Trophoblast cell (in vitro differentiated cells and primary cell): ENCODE results near the gene SMIM3.

ENCODE experiments used
- DNase-seq, 2 donors: peaks; one replicate each; pipeline ENCODE4 v3.0.0-alpha.2; 2016
- H2AFZ ChIP-seq: 2 replicates; pipeline ENCODE4 v1.6.1; 2013; ENCODE audit warnings: low read length, moderate library complexity, mild to moderate bottlenecking; ENCODE audit not compliant: insufficient read depth, poor library complexity
- H2AK5ac ChIP-seq: 2 replicates; pipeline ENCODE4 v1.6.1; 2013; ENCODE audit warnings: mild to moderate bottlenecking, low read length
- H2BK120ac ChIP-seq: 2 replicates; pipeline ENCODE4 v1.6.1; 2013; ENCODE audit warnings: low read length, mild to moderate bottlenecking, moderate library complexity; ENCODE audit not compliant: insufficient read depth, poor library complexity
- H2BK12ac ChIP-seq: 2 replicates; pipeline ENCODE4 v1.6.1; 2013; ENCODE audit warnings: mild to moderate bottlenecking, low read length, moderate library complexity
- H2BK5ac ChIP-seq: 2 replicates; pipeline ENCODE4 v1.6.1; 2013; ENCODE audit warnings: low read length, low read depth, moderate library complexity, mild to moderate bottlenecking; ENCODE audit not compliant: poor library complexity
- H3K14ac ChIP-seq: 2 replicates; pipeline ENCODE4 v1.6.1; 2013; ENCODE audit warnings: mild to moderate bottlenecking, low read length
- H3K18ac ChIP-seq: 2 replicates; pipeline ENCODE4 v1.6.1; 2013; ENCODE audit warnings: mild to moderate bottlenecking, low read length
- H3K23ac ChIP-seq: 2 replicates; pipeline ENCODE4 v1.6.1; 2013; ENCODE audit warnings: low read length
- H3K27ac ChIP-seq: 2 replicates; pipeline ENCODE4 v1.5.1; 2013; ENCODE audit warnings: low read depth, mild to moderate bottlenecking, inconsistent platforms, low read length, moderate library complexity
- H3K27me3 ChIP-seq: 2 replicates; pipeline ENCODE4 v1.6.1; 2013; ENCODE audit warnings: inconsistent platforms, mild to moderate bottlenecking, low read length, moderate library complexity; ENCODE audit not compliant: insufficient read depth
- H3K36me3 ChIP-seq, 2 experiments: 1 replicate in 1 of 2; 2 replicates in 1 of 2; pipeline ENCODE4 v1.6.1; 2013; ENCODE audit warnings: low read length in 2 of 2, mild to moderate bottlenecking in 2 of 2, moderate library complexity in 1 of 2; ENCODE audit not compliant: insufficient read depth in 2 of 2, control insufficient read depth in 1 of 2
- H3K4ac ChIP-seq: 2 replicates; pipeline ENCODE4 v1.6.1; 2013; ENCODE audit warnings: low read depth, mild to moderate bottlenecking, low read length, moderate library complexity
- H3K4me1 ChIP-seq, 2 experiments: 1 replicate in 1 of 2; 2 replicates in 1 of 2; pipeline ENCODE4 v1.6.1; 2013; ENCODE audit warnings: low read length in 2 of 2, mild to moderate bottlenecking in 2 of 2, moderate library complexity in 1 of 2; ENCODE audit not compliant: insufficient read depth in 2 of 2, control insufficient read depth in 1 of 2
- H3K4me2 ChIP-seq: 2 replicates; pipeline ENCODE4 v1.6.1; 2013; ENCODE audit warnings: inconsistent platforms, mild to moderate bottlenecking, low read length, moderate library complexity
- H3K4me3 ChIP-seq: 2 replicates; pipeline ENCODE4 v1.5.1; 2013; ENCODE audit warnings: mild to moderate bottlenecking, low read depth, low read length, inconsistent platforms
- H3K79me1 ChIP-seq: one replicate; pipeline ENCODE4 v1.6.1; 2013; ENCODE audit warnings: low read length
- H3K79me2 ChIP-seq: 2 replicates; pipeline ENCODE4 v1.6.1; 2013; ENCODE audit warnings: low read length, mild to moderate bottlenecking; ENCODE audit not compliant: control insufficient read depth, insufficient read depth, poor library complexity
- H3K9ac ChIP-seq: 2 replicates; pipeline ENCODE4 v1.6.1; 2013; ENCODE audit warnings: mild to moderate bottlenecking, low read length
- H3K9me3 ChIP-seq: 2 replicates; pipeline ENCODE4 v1.6.1; 2013; ENCODE audit warnings: low read depth, mild to moderate bottlenecking, control low read depth, inconsistent platforms, low read length; ENCODE audit not compliant: insufficient read depth
- H4K12ac ChIP-seq: 2 replicates; pipeline ENCODE4 v1.6.1; 2013; ENCODE audit warnings: low read depth, mild to moderate bottlenecking, low read length, moderate library complexity
- H4K8ac ChIP-seq: 2 replicates; pipeline ENCODE4 v1.6.1; 2013; ENCODE audit warnings: low read depth, mild to moderate bottlenecking, low read length, moderate library complexity
- H4K91ac ChIP-seq: one replicate; pipeline ENCODE4 v1.6.1; 2013; ENCODE audit warnings: low read depth, mild to moderate bottlenecking, low read length, moderate library complexity
- WGBS: extraction: QIAGEN DNeasy Blood & Tissue Kit; methylation state at CpG from one replicate; pipeline ENCODE4 v1.1.7; 2013; ENCODE audit warnings: missing lambda C conversion rate; ENCODE audit not compliant: insufficient read length, insufficient coverage; ENCODE audit errors: extremely low coverage; 5-methylcytosine and 5-hydroxymethylcytosine counted together

The SMIM3 gene

GRCh38 chr5:150794927-150795326 lies 16.4 kb downstream of the SMIM3 start:
- no peak overlapping the region for H3K14ac ChIP-seq
- no peaks in the 10 kb centered on the region for H3K79me2 ChIP-seq
- no peak overlapping the region for H4K12ac ChIP-seq
- H3K4ac ChIP-seq = no peak overlapping the region
- H4K91ac ChIP-seq = no peak overlapping the region
- H3K36me3 ChIP-seq = no peaks in the 10 kb centered on the region
- no peaks in the 10 kb centered on the region for H3K9me3 ChIP-seq
- no peak for DNase-seq
- H2BK5ac ChIP-seq = no peak overlapping the region
- no peak overlapping the region for H3K23ac ChIP-seq
- H3K4me2 ChIP-seq = no peak overlapping the region
- H2BK120ac ChIP-seq = no peak overlapping the region
- no peak overlapping the region for H3K27ac ChIP-seq
- H3K27me3 ChIP-seq = no peaks in the 10 kb centered on the region
- H3K4me1 ChIP-seq = peaks cover 0 to 3% of the 10 kb centered on the region in 2 experiments
- H4K8ac ChIP-seq = no peak overlapping the region
- H3K4me3 ChIP-seq = no peak overlapping the region
- H3K79me1 ChIP-seq = no peaks in the 10 kb centered on the region
- H2AK5ac ChIP-seq = no peak overlapping the region
- no peak overlapping the region for H3K18ac ChIP-seq
- no peak overlapping the region for H3K9ac ChIP-seq
- no peak overlapping the region for H2BK12ac ChIP-seq
- no CpG with 5 or more reads among the region's 2 CpGs for WGBS
- H2AFZ ChIP-seq = no peak overlapping the region

GRCh38 chr5:150797384-150797783 lies 18.8 kb downstream of the SMIM3 start:
- H4K12ac ChIP-seq = no peak overlapping the region
- H3K23ac ChIP-seq = no peak overlapping the region
- H3K14ac ChIP-seq = no peak overlapping the region
- no CpG with 5 or more reads among the region's 2 CpGs for WGBS
- H2BK12ac ChIP-seq = no peak overlapping the region
- H4K8ac ChIP-seq = no peak overlapping the region
- no peaks in the 10 kb centered on the region for H3K36me3 ChIP-seq
- no peak for DNase-seq
- no peak overlapping the region for H4K91ac ChIP-seq
- no peak overlapping the region for H2BK120ac ChIP-seq
- no peak overlapping the region for H3K4me3 ChIP-seq
- H2BK5ac ChIP-seq = no peak overlapping the region
- no peak overlapping the region for H2AK5ac ChIP-seq
- no peak overlapping the region for H3K18ac ChIP-seq
- no peaks in the 10 kb centered on the region for H3K9me3 ChIP-seq
- H3K4ac ChIP-seq = no peak overlapping the region
- no peak overlapping the region for H3K4me2 ChIP-seq
- H3K9ac ChIP-seq = no peak overlapping the region
- no peak overlapping the region for H3K27ac ChIP-seq
- no peaks in the 10 kb centered on the region for H3K79me1 ChIP-seq
- H3K4me1 ChIP-seq = no peaks in the 10 kb centered on the region
- no peak overlapping the region for H2AFZ ChIP-seq
- no peaks in the 10 kb centered on the region for H3K79me2 ChIP-seq
- H3K27me3 ChIP-seq = no peaks in the 10 kb centered on the region

GRCh38 chr5:150801117-150801927 lies 22.8 kb downstream of the SMIM3 start:
- H3K79me1 ChIP-seq = no peaks in the 10 kb centered on the region
- H3K9ac ChIP-seq = peak overlapping the region; percentile 75
- H2BK5ac ChIP-seq = no peak overlapping the region
- peak overlapping the region; percentile 63 for H3K4me3 ChIP-seq
- peak overlapping the region; percentile 15 for H3K27ac ChIP-seq
- H2AK5ac ChIP-seq = no peak overlapping the region
- H3K4me2 ChIP-seq = peak overlapping the region; percentile 95
- no peaks in the 10 kb centered on the region for H3K4me1 ChIP-seq
- peak overlapping the region; percentile 46 for H2AFZ ChIP-seq
- no peak overlapping the region for H3K4ac ChIP-seq
- H3K36me3 ChIP-seq = no peaks in the 10 kb centered on the region
- no peak overlapping the region for H4K12ac ChIP-seq
- no CpG with 5 or more reads among the region's 15 CpGs for WGBS
- no peak overlapping the region for H3K18ac ChIP-seq
- H3K23ac ChIP-seq = no peak overlapping the region
- H4K91ac ChIP-seq = no peak overlapping the region
- peak; percentile 68 to 92 for DNase-seq
- H3K27me3 ChIP-seq = no peaks in the 10 kb centered on the region
- no peak overlapping the region for H2BK12ac ChIP-seq
- H2BK120ac ChIP-seq = no peak overlapping the region
- H3K9me3 ChIP-seq = no peaks in the 10 kb centered on the region
- H4K8ac ChIP-seq = no peak overlapping the region
- H3K14ac ChIP-seq = no peak overlapping the region
- H3K79me2 ChIP-seq = no peaks in the 10 kb centered on the region

GRCh38 chr5:150804388-150804787 lies 25.8 kb downstream of the SMIM3 start:
- Histone ChIP-seq H3K4ac (no peak overlapping the region), H3K27me3 (no peaks in the 10 kb centered on the region), H4K12ac (no peak overlapping the region), H2BK12ac (no peak overlapping the region), H4K8ac (no peak overlapping the region), H3K9me3 (no peaks in the 10 kb centered on the region), H3K23ac (no peak overlapping the region), H3K4me3 (no peak overlapping the region), H2BK120ac (no peak overlapping the region), H3K9ac (no peak overlapping the region), H2BK5ac (no peak overlapping the region), H3K27ac (no peak overlapping the region), H3K79me1 (no peaks in the 10 kb centered on the region), H4K91ac (no peak overlapping the region), H2AFZ (no peak overlapping the region), H3K14ac (no peak overlapping the region), H2AK5ac (no peak overlapping the region), H3K4me2 (no peak overlapping the region), H3K18ac (no peak overlapping the region), H3K36me3 (no peaks in the 10 kb centered on the region), H3K4me1 (no peaks in the 10 kb centered on the region), H3K79me2 (no peaks in the 10 kb centered on the region)
- no peak for DNase-seq
- no CpG with 5 or more reads among the region's 6 CpGs for WGBS
